ENCODE data around the gene DIP2C.
"Not testable (repeated sequence)": the region's sequence is repeated elsewhere in the genome, so short reads cannot be mapped to it uniquely, and the experiment has no call there.

DIP2C gene

DNA sequence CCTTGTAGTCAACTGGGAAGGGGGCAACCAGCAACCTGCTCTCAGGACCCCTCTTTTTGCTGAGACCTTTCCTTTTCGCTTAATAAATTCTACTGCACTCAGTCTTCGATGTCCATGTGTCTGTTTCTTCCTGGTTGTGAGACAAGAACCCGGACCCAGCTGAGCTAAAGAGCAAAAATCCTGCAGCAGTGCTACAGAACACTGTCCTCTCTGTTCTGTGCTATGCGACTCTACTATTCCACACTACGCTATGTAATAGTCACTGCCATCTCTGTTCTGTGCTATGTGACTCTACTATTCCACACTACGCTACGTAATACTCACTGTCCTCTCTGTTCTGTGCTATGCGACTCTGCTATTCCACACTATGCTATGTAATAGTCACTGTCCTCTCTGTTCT is 34.3 kb downstream of the DIP2C start:
- FAIRE-seq, result no peak

DNA sequence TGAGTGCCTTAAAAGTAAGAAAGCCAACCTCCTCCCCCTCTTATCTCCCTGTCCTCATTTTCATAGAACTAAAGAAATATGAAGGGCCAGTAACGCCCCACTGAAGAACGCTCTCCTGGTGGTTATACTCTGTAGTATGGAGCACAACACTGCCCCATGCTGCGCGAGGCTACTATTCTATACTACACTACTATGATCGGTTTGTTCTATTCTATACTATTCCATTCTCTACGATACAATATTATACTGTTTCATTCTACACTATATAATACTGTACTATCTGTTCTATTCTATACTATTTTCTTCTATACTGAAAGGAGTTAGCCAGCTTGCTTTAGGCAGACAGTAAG is 34.8 kb downstream of the DIP2C start:
- no peak for FAIRE-seq

DNA sequence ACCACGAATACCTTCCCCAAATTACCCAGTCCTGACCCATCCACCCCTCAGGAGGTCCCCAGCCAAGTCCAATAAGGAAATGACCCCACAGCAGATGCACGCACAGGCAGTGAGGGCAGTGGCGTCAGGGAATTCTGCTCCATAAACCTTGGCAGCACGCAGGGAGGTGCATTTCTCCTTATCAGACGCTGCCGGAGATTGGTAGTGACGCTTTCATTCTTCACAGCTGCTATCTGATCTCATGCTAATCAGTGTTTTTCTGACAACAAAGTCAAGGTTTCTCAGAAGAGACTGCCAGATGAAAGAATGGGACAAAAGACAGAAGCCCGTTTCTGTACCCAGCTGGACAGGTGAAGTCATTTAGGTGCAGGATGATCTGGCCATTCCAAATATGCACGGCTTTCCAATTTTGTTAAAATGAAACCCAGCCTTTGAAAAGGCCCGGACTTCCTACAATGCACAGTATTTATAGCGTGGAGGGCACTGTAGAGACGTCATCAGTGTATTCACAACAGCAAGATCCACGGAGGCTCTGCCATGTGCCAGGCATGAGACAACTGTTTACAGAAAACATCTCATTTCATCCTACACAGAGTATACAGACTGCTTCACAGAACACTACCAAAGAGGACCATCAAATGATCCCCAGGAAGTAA is 35.3 kb downstream of the DIP2C start:
- no peak for FAIRE-seq

DNA sequence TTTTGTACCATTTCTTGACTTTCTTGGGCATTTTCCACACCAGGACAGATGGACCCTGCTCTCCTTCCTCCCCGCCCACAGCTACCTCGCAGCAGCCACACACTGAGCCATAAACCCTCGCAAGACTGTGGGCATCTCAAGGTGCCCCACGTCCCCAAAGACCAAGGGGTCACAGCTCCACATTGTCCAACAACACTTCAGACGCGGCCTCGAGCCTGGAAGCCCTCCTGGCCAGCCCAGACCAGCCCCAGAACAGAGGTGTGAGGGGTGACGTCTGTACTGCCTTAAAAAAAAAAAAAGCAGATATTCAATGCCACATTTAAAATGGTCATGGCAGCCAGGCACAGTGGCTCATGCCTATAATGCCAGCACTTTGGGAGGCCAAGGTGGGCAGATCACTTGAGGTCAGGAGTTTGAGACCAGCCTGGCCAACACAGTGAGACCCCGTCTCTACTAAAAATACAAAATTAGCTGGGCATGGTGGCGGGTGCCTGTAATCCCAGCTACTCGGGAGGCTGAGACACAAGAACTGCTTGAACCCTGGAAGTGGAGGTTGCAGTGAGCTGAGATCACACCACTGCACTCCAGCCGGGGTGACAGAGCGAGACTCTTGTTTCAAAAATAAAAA is 36.5 kb downstream of the DIP2C start:
- FAIRE-seq, result not testable (repeated sequence)

DNA sequence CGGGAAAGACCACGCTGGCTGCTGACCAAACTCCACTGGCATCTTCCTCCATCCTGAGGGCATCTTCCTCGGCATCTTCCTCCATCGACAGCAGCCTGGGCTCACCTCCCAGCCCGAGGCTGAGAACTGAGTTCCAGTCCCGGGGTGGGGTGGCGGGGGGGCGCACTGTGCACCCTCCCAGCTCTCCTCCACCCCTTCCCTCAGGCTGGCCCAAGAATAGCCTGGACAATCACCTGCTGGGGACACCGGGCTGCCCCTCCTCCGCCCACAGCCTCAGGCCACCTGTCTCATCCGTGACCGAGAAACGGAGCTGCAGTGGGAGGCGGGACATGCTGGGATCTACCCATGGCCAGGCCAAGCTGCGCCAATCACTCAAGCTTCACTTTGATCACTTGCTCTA is 37.2 kb downstream of the DIP2C start:
- FAIRE-seq, result no peak

DNA sequence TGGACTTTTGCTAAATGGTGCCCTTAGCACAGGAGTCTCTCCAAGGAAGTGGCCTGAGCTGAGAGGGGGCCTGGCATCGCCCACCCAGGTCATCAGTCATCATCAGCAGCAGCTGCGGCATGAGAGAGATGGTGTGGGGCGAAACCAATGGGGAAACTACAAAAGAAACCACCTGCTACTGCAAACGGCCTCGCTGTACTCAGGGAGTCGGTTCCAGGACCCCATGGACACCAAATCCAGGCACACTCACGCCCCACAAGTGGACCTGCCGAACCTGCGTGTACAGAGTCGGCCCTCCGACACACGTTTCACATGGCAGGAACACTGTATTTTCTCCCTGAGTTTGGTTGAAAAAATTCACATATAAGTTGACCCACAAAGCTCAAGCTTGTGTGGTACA is 37.8 kb downstream of the DIP2C start:
- FAIRE-seq, result no peak

DNA sequence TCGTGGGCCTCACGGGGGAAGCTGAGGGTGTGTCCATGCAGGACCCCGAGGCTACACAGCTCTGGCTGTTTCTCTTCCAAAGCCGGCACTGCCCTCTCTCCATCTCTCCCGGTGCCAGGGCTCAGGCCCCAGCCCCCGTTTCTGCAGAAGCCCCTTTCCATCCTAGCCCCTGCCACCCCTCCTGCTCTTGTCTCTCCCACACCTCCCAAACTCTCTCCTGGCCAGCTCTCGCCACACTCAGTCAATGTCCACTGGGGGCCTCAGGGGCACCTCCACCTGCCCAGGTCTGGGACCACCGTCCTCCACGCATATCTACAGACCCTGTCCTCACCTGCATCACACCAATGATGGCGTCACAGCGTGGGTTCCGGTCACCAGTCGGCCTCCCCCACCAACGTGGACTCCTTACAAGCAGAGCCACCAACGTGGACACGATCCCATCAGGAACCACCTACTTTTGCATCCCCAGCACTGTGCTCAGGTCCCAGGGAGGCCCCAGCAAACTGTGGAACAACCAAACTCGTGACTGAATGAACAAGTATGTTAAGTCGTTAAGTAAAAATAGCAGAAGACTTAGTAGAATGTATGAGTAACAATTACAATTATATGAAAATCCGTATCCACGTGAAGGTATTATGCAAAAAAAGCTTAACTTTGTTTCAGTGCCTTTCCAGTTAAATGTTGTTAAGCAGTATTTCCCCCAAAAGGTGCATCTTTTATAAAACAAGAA is 38.4 kb downstream of the DIP2C start:
- no peak for FAIRE-seq

DNA sequence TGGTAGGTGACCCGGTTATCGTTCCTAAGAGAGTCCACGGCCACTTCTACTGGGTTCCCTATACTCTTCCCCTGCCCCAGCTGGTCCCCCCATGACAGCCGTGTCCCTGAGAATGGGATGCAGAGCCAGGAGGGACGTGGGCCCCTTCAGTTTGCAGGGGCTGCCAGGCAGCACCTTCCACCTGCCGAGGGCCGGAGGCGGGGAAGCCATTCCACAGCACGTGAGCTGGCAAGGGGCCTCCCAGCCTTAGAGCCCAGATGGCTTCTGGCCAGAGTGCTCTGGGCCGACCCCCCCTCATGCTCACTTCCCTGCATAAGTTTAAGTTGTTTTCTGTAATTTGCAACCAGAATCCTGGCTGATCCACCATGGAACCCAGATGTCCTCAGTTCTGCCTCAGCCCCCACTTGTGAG is 39.0 kb downstream of the DIP2C start:
- no peak for FAIRE-seq

DNA sequence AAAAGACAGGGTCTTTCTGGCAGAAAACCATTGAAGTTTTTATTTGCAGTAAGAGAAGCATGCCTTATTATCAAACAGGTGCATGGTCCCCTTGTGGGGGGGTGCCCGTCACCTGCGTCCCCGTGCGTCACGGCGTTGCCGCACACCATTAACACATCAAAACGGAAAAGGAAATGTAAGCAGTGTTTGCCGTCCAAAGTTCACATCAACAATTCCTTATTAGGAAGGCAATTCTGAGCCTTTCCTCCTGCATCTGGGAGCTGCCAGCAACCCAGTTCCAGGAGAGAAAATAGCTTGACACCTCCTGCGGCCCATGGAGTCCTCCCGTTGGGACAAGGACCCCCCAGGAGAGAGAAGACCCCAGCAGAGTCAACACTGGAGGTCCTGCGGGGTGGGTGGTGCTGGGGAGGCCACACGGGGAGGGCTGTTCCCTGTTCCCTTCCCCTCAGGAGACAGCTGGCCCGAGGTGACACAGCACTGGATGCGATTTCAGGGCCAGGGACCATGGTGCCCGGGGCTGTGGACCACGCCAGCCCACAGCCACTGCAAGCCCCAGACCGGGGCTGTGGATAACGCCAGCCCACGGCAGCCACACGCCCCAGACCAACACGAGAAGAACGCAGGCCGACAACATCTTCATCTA is 39.5 kb downstream of the DIP2C start:
- no peak for FAIRE-seq

DNA sequence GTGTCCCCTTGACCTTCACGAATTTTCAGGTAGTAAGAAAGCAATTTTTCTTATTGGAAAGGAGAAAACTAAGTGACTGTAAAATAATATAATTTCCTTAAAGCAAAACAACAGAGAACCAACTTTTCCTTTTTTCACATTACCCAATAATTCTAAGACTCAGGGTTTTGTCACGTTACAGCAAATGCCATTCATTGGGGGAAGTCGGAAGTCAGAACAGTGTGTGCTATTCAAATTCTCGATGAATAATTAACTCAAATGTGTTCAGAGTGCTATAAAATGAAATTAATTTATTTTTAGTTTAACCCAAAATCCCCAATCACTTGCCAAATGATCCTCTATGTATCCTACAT is 40.0 kb downstream of the DIP2C start:
- FAIRE-seq, result no peak

DNA sequence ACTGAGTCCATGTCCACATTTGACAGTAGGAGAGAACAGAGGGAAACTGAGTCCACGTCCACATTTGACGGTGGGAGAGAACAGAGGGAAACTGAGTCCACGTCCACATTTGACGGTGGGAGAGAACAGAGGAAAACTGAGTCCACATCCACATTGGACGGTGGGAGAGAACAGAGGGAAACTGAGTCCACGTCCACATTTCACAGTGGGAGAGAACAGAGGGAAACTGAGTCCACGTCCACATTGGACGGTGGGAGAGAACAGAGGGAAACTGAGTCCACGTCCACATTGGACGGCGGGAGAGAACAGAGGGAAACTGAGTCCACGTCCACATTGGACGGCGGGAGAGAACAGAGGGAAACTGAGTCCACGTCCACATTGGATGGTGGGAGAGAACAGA is 42.4 kb downstream of the DIP2C start:
- not testable (repeated sequence) for FAIRE-seq

DNA sequence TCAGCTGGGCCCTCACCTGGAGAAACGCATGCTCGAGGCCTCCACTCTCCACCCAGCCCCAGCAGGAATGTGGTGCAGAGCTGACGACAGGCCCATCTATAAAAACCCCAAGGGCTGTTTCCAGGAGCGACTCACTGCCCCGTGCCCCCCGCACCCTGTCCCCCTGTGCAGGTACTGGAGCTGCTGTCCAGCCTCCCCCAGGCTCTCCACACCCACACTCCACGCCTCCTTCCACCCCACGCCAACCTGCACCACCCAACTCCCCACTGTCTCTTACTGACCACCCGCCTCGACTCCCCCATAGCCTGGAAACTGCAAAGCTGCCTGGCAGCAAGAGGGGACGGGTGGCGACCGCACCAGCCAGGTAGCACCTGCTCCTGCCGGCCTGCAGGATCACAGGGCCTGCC is 43.3 kb downstream of the DIP2C start:
- no peak for FAIRE-seq

DNA sequence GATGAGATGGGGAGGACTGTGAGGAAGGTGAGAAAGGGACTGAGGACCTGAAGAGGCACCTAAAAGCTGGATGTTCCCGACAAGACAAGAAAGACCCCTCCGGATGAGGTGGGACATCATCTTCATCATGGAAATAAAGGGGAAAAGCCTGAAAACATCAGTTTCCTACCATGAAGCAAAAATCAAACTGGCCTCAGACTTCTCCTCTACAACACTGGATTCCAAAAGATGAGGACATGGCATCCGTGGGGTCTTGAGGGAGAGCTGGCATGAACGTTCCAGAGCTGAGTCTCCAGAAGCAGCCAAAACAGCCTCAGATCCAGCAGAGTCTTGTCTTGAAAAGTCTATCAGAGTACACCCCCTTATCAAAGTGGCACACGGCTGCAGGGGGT is 44.5 kb downstream of the DIP2C start:
- no peak for FAIRE-seq

DNA sequence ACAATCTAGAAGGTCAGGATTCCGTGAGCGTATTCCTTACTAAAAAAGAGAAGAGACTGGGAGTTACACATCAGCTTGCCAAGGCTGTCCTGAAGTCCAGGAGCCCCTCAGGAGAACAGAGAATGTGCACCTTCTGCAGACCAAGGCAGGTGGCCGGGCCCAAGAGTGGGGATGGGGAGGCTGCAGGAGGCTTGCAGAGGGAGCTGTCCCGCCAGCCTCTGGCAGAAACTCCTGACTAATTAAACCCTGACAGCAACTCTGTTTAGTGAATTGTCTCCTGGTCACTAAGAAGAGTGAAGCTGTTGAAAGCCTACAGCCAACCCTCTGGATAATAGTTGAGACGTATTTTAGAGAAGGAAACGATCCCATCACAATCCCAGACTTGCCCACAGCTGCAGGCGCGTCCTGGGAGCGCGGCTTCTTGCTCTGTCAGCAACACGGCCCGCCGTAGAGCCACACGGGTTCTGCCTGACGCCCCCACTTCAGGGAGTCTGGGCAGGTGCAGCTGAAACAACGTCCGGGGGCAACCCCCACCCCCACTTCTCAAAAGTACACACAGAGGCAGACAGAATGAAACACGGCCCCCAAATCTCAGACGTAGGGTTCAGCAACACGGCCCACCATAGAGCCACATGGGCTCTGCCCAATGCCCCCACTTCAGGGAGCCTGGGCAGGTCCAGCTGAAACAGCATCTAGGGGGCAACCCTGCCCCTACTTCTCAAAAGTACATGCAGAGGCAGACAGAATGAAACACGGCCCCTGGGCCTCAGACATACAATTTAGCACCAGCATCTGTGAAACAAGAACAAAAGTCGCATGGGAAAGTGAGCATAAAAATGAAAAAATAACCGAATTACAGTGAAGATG is 45.2 kb downstream of the DIP2C start:
- FAIRE-seq, result no peak

DNA sequence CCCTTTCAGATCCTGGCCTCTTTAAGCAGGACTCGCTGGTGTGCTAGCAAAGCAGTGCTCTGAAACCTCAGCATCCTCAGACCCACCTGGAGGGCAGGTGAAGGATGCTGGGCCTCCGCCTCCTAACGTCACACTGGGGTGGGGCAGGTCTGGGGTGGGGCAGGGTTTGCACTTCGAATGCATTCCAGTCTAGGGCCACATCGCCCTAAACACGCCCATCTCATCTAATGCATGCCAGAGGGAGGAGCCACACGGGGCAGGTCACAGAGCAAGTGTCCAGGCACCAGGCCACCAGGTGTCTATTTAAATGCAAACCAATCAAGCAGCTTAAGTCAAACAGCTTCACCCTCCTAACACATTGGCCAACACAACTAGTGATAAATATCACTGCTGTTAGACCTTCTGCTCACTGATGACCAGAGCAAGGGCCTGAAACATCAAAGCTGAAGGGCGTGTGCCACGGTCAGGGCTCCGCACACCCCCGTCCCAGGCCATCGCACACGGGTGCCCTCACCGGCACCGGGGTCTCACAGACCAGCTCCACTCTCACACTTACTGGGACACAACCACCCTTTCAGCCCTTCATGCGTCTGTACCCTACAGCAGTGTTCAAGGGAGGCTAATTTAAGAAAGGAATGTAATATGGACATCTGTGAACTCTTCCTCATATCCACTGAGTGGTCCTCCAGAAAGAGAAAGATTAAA is 47.1 kb downstream of the DIP2C start:
- no peak for FAIRE-seq

DNA sequence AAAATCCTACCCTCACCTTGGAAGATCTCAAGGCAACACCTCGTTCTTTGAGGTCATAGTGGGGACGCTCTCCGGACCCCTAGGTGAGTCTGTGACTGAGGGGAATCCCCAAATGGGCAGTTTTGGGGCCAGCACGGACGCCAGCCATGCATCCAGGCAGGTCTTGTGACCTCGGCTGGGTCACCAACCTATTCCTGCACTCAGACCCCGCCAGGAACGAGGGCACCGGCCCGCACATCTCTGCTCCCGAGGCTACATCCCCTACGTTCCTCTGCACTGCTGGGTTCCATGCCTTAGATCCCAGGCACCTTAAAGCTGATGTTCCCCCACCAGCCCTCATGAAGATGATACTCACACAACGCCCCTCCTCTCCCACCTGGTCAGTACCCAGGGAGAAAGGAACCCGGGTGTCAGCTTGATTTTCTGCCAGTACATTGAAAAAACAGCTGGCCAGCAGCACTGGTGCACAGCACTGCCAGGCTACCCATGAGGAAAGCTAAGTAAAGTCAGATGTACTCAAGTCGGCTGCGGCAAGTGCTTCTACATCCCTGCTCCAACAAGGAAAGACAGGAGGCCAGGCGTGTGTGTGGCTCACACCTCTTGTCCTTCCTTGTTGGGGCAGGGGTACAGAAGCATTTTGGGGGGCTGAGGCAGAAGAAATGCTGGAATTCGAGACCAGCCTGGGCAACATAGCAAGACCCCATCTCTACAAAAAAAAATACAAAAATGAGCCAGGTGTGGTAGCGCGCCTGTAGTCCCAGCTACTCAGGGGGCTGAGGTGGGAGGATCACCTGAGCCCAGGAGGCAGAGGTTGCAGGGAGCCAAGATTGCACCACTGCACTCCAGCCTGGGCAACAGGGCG is 48.1 kb downstream of the DIP2C start:
- FAIRE-seq, result no peak

DNA sequence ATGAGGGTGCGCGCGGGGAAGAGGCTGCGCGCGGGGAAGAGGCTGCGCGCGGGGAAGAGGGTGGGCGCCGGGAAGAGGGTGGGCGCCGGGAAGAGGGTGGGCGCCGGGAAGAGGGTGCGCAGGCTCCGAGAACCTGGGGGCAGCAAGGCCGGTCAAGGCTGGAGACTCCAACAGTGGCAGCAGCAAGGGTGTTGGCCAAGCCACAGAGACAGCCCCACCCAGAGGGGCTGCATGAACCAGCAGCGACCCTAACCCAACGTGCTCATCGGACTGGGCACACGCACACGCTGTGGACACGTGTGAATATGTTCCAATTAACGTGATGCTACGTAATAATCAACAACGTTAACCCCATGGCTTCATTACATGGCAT is 48.8 kb downstream of the DIP2C start:
- FAIRE-seq, result no peak

DNA sequence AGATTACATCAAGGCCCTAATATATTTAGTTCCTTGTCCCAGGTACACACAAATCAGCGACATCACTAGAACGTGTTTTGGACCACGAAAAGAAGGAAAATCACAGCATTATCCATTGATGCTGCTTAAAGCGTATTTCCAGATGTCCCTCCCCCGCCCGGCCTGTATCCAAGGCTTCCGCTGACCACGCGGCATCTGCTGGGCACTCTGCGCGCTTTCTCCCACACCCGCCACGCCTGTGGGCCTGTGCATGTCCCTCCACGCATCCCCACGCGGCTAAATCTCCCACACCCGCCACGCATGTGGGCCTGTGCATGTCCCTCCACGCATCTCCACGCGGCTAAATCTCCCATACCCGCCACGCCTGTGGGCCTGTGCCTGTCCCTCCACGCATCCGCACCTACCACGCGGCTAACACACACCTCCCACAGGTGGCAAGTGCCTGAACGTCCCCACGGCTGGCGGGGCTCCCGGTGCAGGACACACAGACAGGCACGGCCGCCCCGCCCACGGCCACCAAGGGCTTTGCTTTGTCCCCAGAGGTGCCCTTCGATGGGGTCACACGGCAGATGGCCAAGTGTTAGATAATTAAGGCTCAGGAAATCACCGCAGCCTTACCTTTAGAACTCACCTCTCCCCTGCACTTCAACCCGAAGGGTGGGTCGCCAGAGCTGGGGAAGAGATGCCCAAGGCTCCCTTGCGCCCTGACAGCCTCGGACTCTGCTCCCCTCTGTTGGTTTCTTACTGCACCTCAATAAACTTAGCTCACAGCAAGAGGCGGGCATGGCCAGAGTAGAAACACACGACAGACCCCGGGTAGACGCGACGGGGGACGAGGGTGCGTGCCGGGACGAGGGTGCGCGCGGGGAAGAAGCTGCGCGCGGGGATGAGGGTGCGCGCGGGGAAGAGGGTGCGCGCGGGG is 49.5 kb downstream of the DIP2C start:
- no peak for FAIRE-seq

DNA sequence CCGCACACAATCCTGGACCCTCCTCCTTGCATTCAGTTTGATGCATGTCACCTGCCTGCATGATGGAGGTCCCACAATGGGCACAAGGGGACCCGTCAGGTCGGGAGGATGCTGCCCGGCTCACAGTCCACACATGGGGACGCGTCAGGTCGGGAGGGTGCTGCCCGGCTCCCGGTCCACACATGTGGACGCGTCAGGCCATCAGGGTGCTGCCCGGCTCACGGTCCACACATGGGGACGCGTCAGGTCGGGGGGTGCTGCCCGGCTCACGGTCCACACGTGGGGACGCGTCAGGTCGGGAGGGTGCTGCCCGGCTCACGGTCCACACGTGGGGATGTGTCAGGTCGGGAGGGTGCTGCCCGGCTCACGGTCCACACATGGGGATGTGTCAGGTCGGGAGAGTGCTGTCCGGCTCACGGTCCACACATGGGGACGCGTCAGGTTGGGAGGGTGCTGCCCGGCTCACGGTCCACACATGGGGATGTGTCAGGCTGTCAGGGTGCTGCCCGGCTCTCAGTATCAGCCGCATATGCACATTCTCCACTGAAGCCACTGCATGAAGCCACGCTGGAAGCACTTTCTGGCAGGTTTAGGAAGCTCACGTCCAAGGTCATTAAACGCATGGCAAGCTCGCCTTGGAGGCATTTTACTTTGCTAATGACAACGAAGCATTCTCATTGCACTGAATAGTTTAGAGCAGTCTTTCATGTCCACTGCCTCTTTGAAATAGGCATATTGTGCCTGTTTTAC is 50.3 kb downstream of the DIP2C start:
- no peak for FAIRE-seq

DNA sequence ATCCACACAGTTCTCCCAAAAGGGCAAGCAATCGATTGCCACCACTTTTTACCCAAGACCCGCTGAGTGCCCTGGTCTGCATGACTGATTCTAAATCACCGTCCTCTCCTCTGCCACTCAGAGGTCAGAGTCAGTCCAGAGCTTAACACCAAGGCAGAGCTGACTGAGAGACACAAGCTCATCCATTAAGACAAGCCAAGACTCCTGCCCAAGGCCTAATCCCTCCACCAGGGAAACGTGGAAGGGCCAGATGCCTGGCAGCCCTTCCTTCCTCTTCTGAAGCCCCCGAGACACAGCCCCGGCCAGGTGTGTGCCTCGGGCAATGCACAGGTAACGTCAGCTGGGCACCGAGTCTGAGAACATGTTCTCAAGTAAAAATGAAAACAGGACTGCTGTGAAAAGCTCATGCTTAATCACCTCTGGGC is 51.7 kb downstream of the DIP2C start:
- no peak for FAIRE-seq
